ENCODE data around the gene SCRN3.

Gene SCRN3

GRCh38 chr2:174430066-174430465 lies 34.5 kb downstream of the SCRN3 start:
- no peak overlapping the region for H3K4me3 ChIP-seq (ENCODE audit: low read depth, low read length, poor library complexity, severe bottlenecking)
- no peaks in the 10 kb centered on the region for H3K4me1 ChIP-seq (ENCODE audit: insufficient read depth, low read length, severe bottlenecking)
- H3F3A ChIP-seq (ENCODE audit: insufficient read depth, low read length), result no peaks in the 10 kb centered on the region
- H3K9me3 ChIP-seq (ENCODE audit: low read length), result peaks cover 8% of the 10 kb centered on the region; the same call in 1 of the 2 replicates
- H3K27ac ChIP-seq (ENCODE audit: low read depth, low read length, poor library complexity, severe bottlenecking), result no peak overlapping the region
- no peaks in the 10 kb centered on the region for H3K27me3 ChIP-seq (ENCODE audit: insufficient read depth, low read length)
- no peaks in the 10 kb centered on the region for H3K79me2 ChIP-seq (ENCODE audit: insufficient read depth, low read length)
- H3K9ac ChIP-seq (ENCODE audit: low read length), result no peak overlapping the region
- no peak overlapping the region for H2AFZ ChIP-seq (ENCODE audit: low read length)
- H3K9me2 ChIP-seq (ENCODE audit: low read depth, low read length), result no peaks in the 10 kb centered on the region
- H4K20me1 ChIP-seq (ENCODE audit: insufficient read depth, low read length), result no peaks in the 10 kb centered on the region
- TF ChIP-seq EZH2 (IDR thresholded peaks at IDR 0.05; ENCODE audit: borderline replicate concordance, low read length), result no peak
- TF ChIP-seq CTCF (IDR thresholded peaks at IDR 0.05; ENCODE audit: low read length), result no peak
- H3K4me2 ChIP-seq (ENCODE audit: low read length), result no peak overlapping the region
- peaks cover 14% of the 10 kb centered on the region for H3K36me3 ChIP-seq (ENCODE audit: insufficient read depth, low read length)

- Histone ChIP-seq H3K9ac (ENCODE audit: low read length) (no peak overlapping the region), H3K36me3 (ENCODE audit: insufficient read depth, low read length) (peaks cover 18% of the 10 kb centered on the region)
- TF ChIP-seq EZH2 (IDR thresholded peaks at IDR 0.05; ENCODE audit: borderline replicate concordance, low read length), result no peak
- TF ChIP-seq CTCF (IDR thresholded peaks at IDR 0.05; ENCODE audit: low read length), result no peak
Measured at GRCh38 chr2:174431902-174432301, 36.4 kb downstream of the SCRN3 start.

GRCh38 chr2:174436351-174436750 lies 40.8 kb downstream of the SCRN3 start:
- no peak overlapping the region for H2AFZ ChIP-seq (ENCODE audit: low read length)
- H3F3A ChIP-seq (ENCODE audit: insufficient read depth, low read length), result no peaks in the 10 kb centered on the region
- no peaks in the 10 kb centered on the region for H3K9me2 ChIP-seq (ENCODE audit: low read depth, low read length)
- no peak for TF ChIP-seq EZH2 (IDR thresholded peaks at IDR 0.05; ENCODE audit: borderline replicate concordance, low read length)
- no peak for TF ChIP-seq CTCF (IDR thresholded peaks at IDR 0.05; ENCODE audit: low read length)
- no peaks in the 10 kb centered on the region for H3K27me3 ChIP-seq (ENCODE audit: insufficient read depth, low read length)
- H3K9me3 ChIP-seq (ENCODE audit: low read length), result peaks cover 4% of the 10 kb centered on the region; the same call in 1 of the 2 replicates
- H3K4me3 ChIP-seq (ENCODE audit: low read depth, low read length, poor library complexity, severe bottlenecking), result no peak overlapping the region
- H3K9ac ChIP-seq (ENCODE audit: low read length), result no peak overlapping the region
- no peak overlapping the region for H3K4me2 ChIP-seq (ENCODE audit: low read length)
- 0 out of 2 replicates have a peak, but pooled peaks cover 3% of the 10 kb centered on the region for H3K36me3 ChIP-seq (ENCODE audit: insufficient read depth, low read length)
- no peak overlapping the region for H3K27ac ChIP-seq (ENCODE audit: low read depth, low read length, poor library complexity, severe bottlenecking)
- no peaks in the 10 kb centered on the region for H3K4me1 ChIP-seq (ENCODE audit: insufficient read depth, low read length, severe bottlenecking)
- no peaks in the 10 kb centered on the region for H4K20me1 ChIP-seq (ENCODE audit: insufficient read depth, low read length)
- no peaks in the 10 kb centered on the region for H3K79me2 ChIP-seq (ENCODE audit: insufficient read depth, low read length)

More at GRCh38 chr2:174431902-174432301, 36.4 kb downstream of the SCRN3 start:
- Histone ChIP-seq H3K4me1 (ENCODE audit: insufficient read depth, low read length, severe bottlenecking) (no peaks in the 10 kb centered on the region), H3K4me3 (ENCODE audit: low read depth, low read length, poor library complexity, severe bottlenecking) (no peak overlapping the region), H3F3A (ENCODE audit: insufficient read depth, low read length) (no peaks in the 10 kb centered on the region), H3K27ac (ENCODE audit: low read depth, low read length, poor library complexity, severe bottlenecking) (no peak overlapping the region), H4K20me1 (ENCODE audit: insufficient read depth, low read length) (no peaks in the 10 kb centered on the region), H3K9me3 (ENCODE audit: low read length) (peaks cover 8% of the 10 kb centered on the region; the same call in 1 of the 2 replicates), H3K27me3 (ENCODE audit: insufficient read depth, low read length) (no peaks in the 10 kb centered on the region), H3K4me2 (ENCODE audit: low read length) (no peak overlapping the region), H2AFZ (ENCODE audit: low read length) (no peak overlapping the region), H3K79me2 (ENCODE audit: insufficient read depth, low read length) (no peaks in the 10 kb centered on the region), H3K9me2 (ENCODE audit: low read depth, low read length) (no peaks in the 10 kb centered on the region)
